DOHH2 (cell line): ENCODE data around the gene MESD.

Experiments used
- CTCF ChIP-seq: fragments of 200-600 bp; sonication (generic); IDR thresholded peaks from one replicate; pipeline ENCODE4 v1.5.1; 2014; ENCODE audit warnings: antibody characterized with exemption, mild to moderate bottlenecking, low read depth, low read length; ENCODE audit not compliant: poor library complexity, severe bottlenecking
- EZH2phosphoT487 ChIP-seq: fragments of 200-600 bp; sonication (generic); IDR thresholded peaks from 2 replicates; pipeline ENCODE4 v1.6.1; 2017; ENCODE audit warnings: borderline replicate concordance, mild to moderate bottlenecking, antibody characterized with exemption, low read length, moderate library complexity, mixed read lengths

GRCh38 chr15:81008312-81008711 is 18.7 kb upstream of the MESD start:
- TF ChIP-seq CTCF, result no peak
- TF ChIP-seq EZH2phosphoT487, result no peak
